Measurements from ENCODE around the gene MYH14. TPM values are rescaled to one million over a fixed set of nuclear protein-coding genes. Genes with fewer than 3 reads are reported as not detected.

The MYH14 gene
- total and polyA plus RNA-seq, 9 of the 15 experiments (the other 6 are each of a cell fraction or from before 2014, with no cell fraction given): 0.04 to 0.86 (median 0.19) TPM; not detected in 2

DNA sequence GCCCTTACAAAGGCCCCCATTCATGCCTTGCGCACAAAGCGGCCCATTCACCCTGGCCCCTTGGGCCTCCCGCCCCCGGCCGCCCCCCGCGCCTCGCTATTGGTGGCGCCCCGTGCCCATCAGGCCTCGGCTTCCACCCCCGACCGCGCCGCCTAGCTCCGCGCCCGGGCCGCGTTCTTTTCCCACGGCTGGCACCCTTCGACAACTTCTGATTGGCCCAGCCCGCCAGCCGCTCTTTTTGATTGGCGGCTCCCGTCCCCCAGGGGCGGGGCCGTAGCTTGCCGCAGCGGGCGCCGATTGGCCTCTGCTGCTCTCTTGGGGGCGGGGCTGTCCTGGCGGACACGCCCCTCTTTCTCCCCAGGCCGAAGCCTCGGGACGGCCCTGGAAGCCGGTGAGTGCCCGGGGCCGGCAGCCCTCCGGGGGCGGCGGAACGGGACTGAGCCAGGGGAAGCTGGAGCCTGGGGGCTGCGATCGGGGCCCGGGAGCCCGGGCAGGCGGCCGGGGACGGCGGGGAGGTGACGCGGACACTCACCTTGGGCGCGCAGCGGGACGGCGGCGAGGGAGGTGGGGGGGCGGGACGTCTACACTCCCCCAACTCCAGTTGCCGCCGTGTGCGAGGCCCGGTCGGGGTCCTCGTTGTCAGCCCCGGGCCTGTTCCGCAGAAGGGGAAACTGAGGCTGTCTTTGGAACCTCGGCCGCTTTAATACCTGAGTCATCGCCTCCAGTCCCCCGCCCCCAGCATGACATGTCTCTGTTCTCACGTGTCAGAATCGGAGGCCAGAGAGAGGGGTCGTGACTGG is at the start of gene MYH14 (continued):
- peak; percentile 98 for TF ChIP-seq PKNOX1 (IDR thresholded peaks at IDR 0.05)
- TF ChIP-seq HMG20B (CRISPR knock-in tag; IDR thresholded peaks at IDR 0.05): no peak
- TF ChIP-seq HNRNPUL1 (IDR thresholded peaks at IDR 0.05; ENCODE audit: low read length): no peak
- TF ChIP-seq MNT (conservative IDR thresholded peaks at IDR 0.05): no peak
- TF ChIP-seq ETV1 (tag; conservative IDR thresholded peaks at IDR 0.05; ENCODE audit: low read depth): no peak
- no peak for TF ChIP-seq CHD1 (IDR thresholded peaks at IDR 0.05; ENCODE audit: low read length)
- TF ChIP-seq ZNF75A (CRISPR knock-in tag; IDR thresholded peaks at IDR 0.05): no peak
- no peak for TF ChIP-seq ZKSCAN8 (CRISPR knock-in tag; IDR thresholded peaks at IDR 0.05)
- no peak for TF ChIP-seq ZNF507 (tag; conservative IDR thresholded peaks at IDR 0.05)
- TF ChIP-seq, protein P1, sequence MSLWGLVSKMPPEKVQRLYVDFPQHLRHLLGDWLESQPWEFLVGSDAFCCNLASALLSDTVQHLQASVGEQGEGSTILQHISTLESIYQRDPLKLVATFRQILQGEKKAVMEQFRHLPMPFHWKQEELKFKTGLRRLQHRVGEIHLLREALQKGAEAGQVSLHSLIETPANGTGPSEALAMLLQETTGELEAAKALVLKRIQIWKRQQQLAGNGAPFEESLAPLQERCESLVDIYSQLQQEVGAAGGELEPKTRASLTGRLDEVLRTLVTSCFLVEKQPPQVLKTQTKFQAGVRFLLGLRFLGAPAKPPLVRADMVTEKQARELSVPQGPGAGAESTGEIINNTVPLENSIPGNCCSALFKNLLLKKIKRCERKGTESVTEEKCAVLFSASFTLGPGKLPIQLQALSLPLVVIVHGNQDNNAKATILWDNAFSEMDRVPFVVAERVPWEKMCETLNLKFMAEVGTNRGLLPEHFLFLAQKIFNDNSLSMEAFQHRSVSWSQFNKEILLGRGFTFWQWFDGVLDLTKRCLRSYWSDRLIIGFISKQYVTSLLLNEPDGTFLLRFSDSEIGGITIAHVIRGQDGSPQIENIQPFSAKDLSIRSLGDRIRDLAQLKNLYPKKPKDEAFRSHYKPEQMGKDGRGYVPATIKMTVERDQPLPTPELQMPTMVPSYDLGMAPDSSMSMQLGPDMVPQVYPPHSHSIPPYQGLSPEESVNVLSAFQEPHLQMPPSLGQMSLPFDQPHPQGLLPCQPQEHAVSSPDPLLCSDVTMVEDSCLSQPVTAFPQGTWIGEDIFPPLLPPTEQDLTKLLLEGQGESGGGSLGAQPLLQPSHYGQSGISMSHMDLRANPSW (CRISPR knock-in tag; IDR thresholded peaks at IDR 0.05): no peak
- no peak for TF ChIP-seq SPI1 (IDR thresholded peaks at IDR 0.05; ENCODE audit: borderline replicate concordance, low read depth, low read length)
- no peak for TF ChIP-seq MLX (CRISPR knock-in tag; conservative IDR thresholded peaks at IDR 0.05)
- TF ChIP-seq, protein P2, sequence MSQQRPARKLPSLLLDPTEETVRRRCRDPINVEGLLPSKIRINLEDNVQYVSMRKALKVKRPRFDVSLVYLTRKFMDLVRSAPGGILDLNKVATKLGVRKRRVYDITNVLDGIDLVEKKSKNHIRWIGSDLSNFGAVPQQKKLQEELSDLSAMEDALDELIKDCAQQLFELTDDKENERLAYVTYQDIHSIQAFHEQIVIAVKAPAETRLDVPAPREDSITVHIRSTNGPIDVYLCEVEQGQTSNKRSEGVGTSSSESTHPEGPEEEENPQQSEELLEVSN (IDR thresholded peaks at IDR 0.05; ENCODE audit: borderline replicate concordance in 1 of 2, extremely low read depth in 1 of 2, insufficient read depth in 1 of 2, insufficient read length in 1 of 2, low read depth in 1 of 2, low read length in 1 of 2, poor library complexity in 1 of 2, severe bottlenecking in 1 of 2): peak in 1 of 2 experiments; percentile 34
- no peak for TF ChIP-seq NEUROD1 (IDR thresholded peaks at IDR 0.05; ENCODE audit: borderline replicate concordance, low read depth, low read length, partially characterized antibody)
- TF ChIP-seq ELF1 (tag; IDR thresholded peaks at IDR 0.05): no peak
- TF ChIP-seq SP1 (CRISPR knock-in tag; IDR thresholded peaks at IDR 0.05): 0 out of 2 replicates have a peak, but pooled peaks have one; percentile 29
- no peak for TF ChIP-seq KDM5B (IDR thresholded peaks at IDR 0.05; ENCODE audit: insufficient replicate concordance, low read depth, low read length)
- no peak for TF ChIP-seq ZNF785 (CRISPR knock-in tag; IDR thresholded peaks at IDR 0.05)
- peak; percentile 95 for TF ChIP-seq RBM25 (IDR thresholded peaks at IDR 0.05; ENCODE audit: low read depth, low read length, severe bottlenecking)
- no peak for TF ChIP-seq HDAC6 (IDR thresholded peaks at IDR 0.05; ENCODE audit: low read depth, low read length)

Data from K562 (cell line).